Sigmoid colon (tissue), 7 donors: ENCODE data around the gene TMEM181. TPM values are rescaled to one million over a fixed set of nuclear protein-coding genes. Genes with fewer than 3 reads are reported as not detected.

ENCODE experiments used
- DNase-seq: peaks from one replicate; pipeline ENCODE4 v3.0.0-alpha.2; 2019
- H3K27ac ChIP-seq, 4 donors: fragments of 200-600 bp; sonication (generic); one replicate each; pipeline ENCODE4 v1.5.1; 2016 to 2019; ENCODE audit warnings: mild to moderate bottlenecking in 1 of 4
- H3K27me3 ChIP-seq, 3 donors: fragments of 200-600 bp; sonication (generic); one replicate each; pipeline ENCODE4 v1.5.1; 2019; ENCODE audit warnings: mild to moderate bottlenecking in 1 of 3
- H3K36me3 ChIP-seq, 4 donors: fragments of 200-600 bp; sonication (generic); one replicate each; pipeline ENCODE4 v1.5.1; 2016 to 2019
- H3K4me1 ChIP-seq, 4 donors: fragments of 200-600 bp; sonication (generic); one replicate each; pipeline ENCODE4 v1.5.1; 2017 to 2019
- H3K4me3 ChIP-seq, 4 donors: fragments of 200-600 bp; sonication (generic); one replicate each; pipeline ENCODE4 v1.5.1; 2017 to 2019; ENCODE audit warnings: mild to moderate bottlenecking in 2 of 4, moderate library complexity in 1 of 4
- H3K9me3 ChIP-seq, 4 donors: fragments of 200-600 bp in 3 of 4; sonication (generic) in 3 of 4; one replicate each; pipeline versions ENCODE4 v1.5.1 to v1.6.1; 2013 to 2019
- CTCF ChIP-seq, 4 experiments: fragments of 450-650 bp in 3 of 4; fragments of 200-600 bp in 1 of 4; IDR thresholded peaks; one replicate each; pipeline ENCODE4 v1.5.1; 2016 to 2019; ENCODE audit warnings: antibody characterized with exemption in 4 of 4, mild to moderate bottlenecking in 3 of 4, moderate library complexity in 2 of 4
- EP300 ChIP-seq, 4 donors: sonication (generic); formaldehyde crosslinking; IDR thresholded peaks; one replicate each; pipeline ENCODE4 v1.6.1; 2017; ENCODE audit warnings: antibody characterized with exemption in 4 of 4
- POLR2A ChIP-seq, 2 donors: fragments of 450-650 bp; IDR thresholded peaks; one replicate each; pipeline ENCODE4 v1.6.1; 2016; ENCODE audit warnings: antibody characterized with exemption in 2 of 2, mild to moderate bottlenecking in 2 of 2, moderate library complexity in 2 of 2
- POLR2AphosphoS5 ChIP-seq, 4 donors: sonication (generic); formaldehyde crosslinking; IDR thresholded peaks; one replicate each; pipeline ENCODE4 v1.6.1; 2017; ENCODE audit warnings: antibody characterized with exemption in 4 of 4
- WGBS, 2 donors: extraction: QIAGEN DNeasy Blood & Tissue Kit; methylation state at CpG; one replicate each; pipeline ENCODE4 v1.1.7; 2013; 5-methylcytosine and 5-hydroxymethylcytosine counted together
- intact Hi-C: fragments of 100-400 bp; cut with DNase I; formaldehyde crosslinking; loops from one replicate; pipeline ENCODE4 v1.15.1; 2023
- polyA plus RNA-seq, 3 donors: library from polyadenylated mRNA; stranded (reverse); fragments of 200-250 nt; gene quantifications; one replicate each; pipeline ENCODE4 v1.2.3, GENCODE V29; 2013
- total RNA-seq, 4 donors: library from RNA; depleted of rRNA; stranded (reverse); fragments of >200 nt; gene quantifications; one replicate each; pipeline ENCODE4 v1.1.0, GENCODE V29; 2016
- donor health status: healthy with polysubstance abuse.
- donor health status: Bipolar disorder and iron deficiency.
- donor health status: healthy.

TMEM181 gene
- total and polyA plus RNA-seq, 7 donors: 4.6 to 24.7 (median 20.8) TPM

- Histone ChIP-seq H3K4me1 (peaks cover 0 to 15% (median 2%) of the 10 kb centered on the region in 4 donors), H3K27ac (peak overlapping the region; percentile 54 to 74 (median 65)), H3K36me3 (no peaks in the 10 kb centered on the region), H3K4me3 (peak overlapping the region in 2 of 4 donors; percentile 32 to 38), H3K9me3 (no peaks in the 10 kb centered on the region), H3K27me3 (no peaks in the 10 kb centered on the region)
- intact Hi-C loops: no loop called here
- no peak for DNase-seq
- 69 to 75% methylated on average over 3 of the region's 3 CpGs for whole genome bisulfite sequencing, 2 donors
- TF ChIP-seq POLR2A (IDR thresholded peaks at IDR 0.05): no peak
- TF ChIP-seq EP300 (IDR thresholded peaks at IDR 0.05): no peak
- no peak for TF ChIP-seq CTCF (IDR thresholded peaks at IDR 0.05)
- no peak for TF ChIP-seq POLR2AphosphoS5 (IDR thresholded peaks at IDR 0.05)
Observed at GRCh38 chr6:158662607-158662953, 102.7 kb downstream of the TMEM181 start.

GRCh38 chr6:158662954-158663624 is 103.2 kb downstream of the TMEM181 start:
- no peaks in the 10 kb centered on the region for H3K36me3 ChIP-seq
- intact Hi-C loops: no loop called here
- TF ChIP-seq EP300 (IDR thresholded peaks at IDR 0.05): no peak
- peak in 2 of 4 donors; percentile 17 to 35 for TF ChIP-seq POLR2AphosphoS5 (IDR thresholded peaks at IDR 0.05)
- H3K4me3 ChIP-seq: peak overlapping the region in 3 of 4 donors; percentile 25 to 38 (median 32)
- H3K4me1 ChIP-seq: peaks cover 0 to 20% (median 4%) of the 10 kb centered on the region in 4 donors
- H3K27me3 ChIP-seq: no peaks in the 10 kb centered on the region
- peak; percentile 58 for DNase-seq
- peak overlapping the region; percentile 54 to 74 (median 65) for H3K27ac ChIP-seq
- H3K9me3 ChIP-seq: no peaks in the 10 kb centered on the region
- WGBS, 2 donors: 62 to 65% methylated on average over 27 of the region's 27 CpGs

- Histone ChIP-seq H3K4me3 (peak overlapping the region in 3 of 4 donors; percentile 25 to 38 (median 32)), H3K27me3 (no peaks in the 10 kb centered on the region), H3K27ac (peak overlapping the region; percentile 54 to 74 (median 65)), H3K36me3 (no peaks in the 10 kb centered on the region), H3K9me3 (no peaks in the 10 kb centered on the region), H3K4me1 (peaks cover 0 to 25% (median 4%) of the 10 kb centered on the region in 4 donors)
- intact Hi-C loops: no loop called here
- TF ChIP-seq POLR2AphosphoS5 (IDR thresholded peaks at IDR 0.05) (no peak), EP300 (IDR thresholded peaks at IDR 0.05) (no peak), CTCF (IDR thresholded peaks at IDR 0.05) (no peak), POLR2A (IDR thresholded peaks at IDR 0.05) (no peak)
- 12 to 51% methylated on average over 11 of the region's 11 CpGs for WGBS, 2 donors
- no peak for DNase-seq
Observed at GRCh38 chr6:158663625-158664165, 103.8 kb downstream of the TMEM181 start.

GRCh38 chr6:158665332-158665731 is 105.4 kb downstream of the TMEM181 start:
- no peak for DNase-seq
- Histone ChIP-seq H3K27me3 (no peaks in the 10 kb centered on the region), H3K27ac (no peak overlapping the region), H3K4me3 (no peak overlapping the region), H3K4me1 (peaks cover 0 to 25% (median 4%) of the 10 kb centered on the region in 4 donors), H3K9me3 (no peaks in the 10 kb centered on the region), H3K36me3 (no peaks in the 10 kb centered on the region)
- WGBS, 2 donors: 97 to 98% methylated on average over 18 of the region's 18 CpGs
- no peak for TF ChIP-seq EP300 (IDR thresholded peaks at IDR 0.05)
- TF ChIP-seq CTCF (IDR thresholded peaks at IDR 0.05): no peak
- no peak for TF ChIP-seq POLR2AphosphoS5 (IDR thresholded peaks at IDR 0.05)
- no peak for TF ChIP-seq POLR2A (IDR thresholded peaks at IDR 0.05)
- intact Hi-C loops: no loop called here

GRCh38 chr6:158666628-158667359 is 106.9 kb downstream of the TMEM181 start:
- intact Hi-C loops: no loop called here
- H3K9me3 ChIP-seq: no peaks in the 10 kb centered on the region
- H3K27me3 ChIP-seq: no peaks in the 10 kb centered on the region
- H3K36me3 ChIP-seq: no peaks in the 10 kb centered on the region
- H3K4me3 ChIP-seq: no peak overlapping the region
- 81 to 88% methylated on average over 14 of the region's 14 CpGs for WGBS, 2 donors
- H3K27ac ChIP-seq: peak overlapping the region in 2 of 4 donors; percentile 31 to 41
- peaks cover 0 to 25% (median 4%) of the 10 kb centered on the region in 4 donors for H3K4me1 ChIP-seq
- no peak for TF ChIP-seq POLR2A (IDR thresholded peaks at IDR 0.05)
- TF ChIP-seq CTCF (IDR thresholded peaks at IDR 0.05): no peak
- peak in 1 of 4 donors; percentile 57 for TF ChIP-seq EP300 (IDR thresholded peaks at IDR 0.05)
- TF ChIP-seq POLR2AphosphoS5 (IDR thresholded peaks at IDR 0.05): peak in 1 of 4 donors; percentile 29
- peak; percentile 35 for DNase-seq
